Measurements from ENCODE around the gene GLE1. TPM values are rescaled to one million over a fixed set of nuclear protein-coding genes. Genes with fewer than 3 reads are reported as not detected.

The GLE1 gene
- total and polyA plus RNA-seq, 2 donors (not counting 3 experiments of a cell fraction or from before 2014, with no cell fraction given), result 13.0 to 22.6 TPM

DNA sequence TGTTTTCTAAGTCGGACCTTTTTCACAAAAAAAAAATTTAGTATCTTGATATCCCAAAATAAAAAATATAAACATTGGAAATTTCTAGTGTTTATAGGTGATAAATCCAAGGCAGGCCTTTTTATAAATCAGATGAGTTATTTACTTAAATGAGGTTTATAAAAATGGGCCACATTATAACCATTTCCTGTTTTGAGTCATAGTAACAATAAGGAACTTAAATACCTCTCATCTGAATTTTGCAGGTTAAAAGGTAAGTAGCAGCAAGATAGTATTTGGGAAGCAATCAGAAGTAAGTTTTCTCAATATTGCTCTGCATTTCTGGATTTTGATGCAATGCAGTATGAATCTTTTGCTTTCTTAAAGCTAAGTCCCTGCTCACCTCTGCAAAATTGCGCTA, 51.8 kb downstream of the GLE1 start:
- no peak for FAIRE-seq
- dilution Hi-C loops (cut with MboI; ENCODE audit: extremely low pct_ligation_motif_present, low sequenced_read_pairs), result no loop called here
- H3K36me3 ChIP-seq (ENCODE audit: control insufficient read depth in 2 of 2, extremely low read depth in 1 of 2, insufficient read depth in 2 of 2, low read length in 2 of 2), result no peaks in the 10 kb centered on the region

GRCh38 chr9:128556926-128557634, 52.6 kb downstream of the GLE1 start:
- Histone ChIP-seq H3K9ac (replicated peaks; ENCODE audit: extremely low read depth, insufficient read depth, low read length) (no peak overlapping the region), H2AFZ (ENCODE audit: low read depth, low read length) (no peak overlapping the region), H3K79me2 (ENCODE audit: control insufficient read depth, insufficient read depth, low read length) (peaks cover 80% of the 10 kb centered on the region), H4K20me1 (replicated peaks; ENCODE audit: control insufficient read depth, extremely low read depth, insufficient read depth, low read length) (peaks cover 3% of the 10 kb centered on the region), H3K27me3 (ENCODE audit: control insufficient read depth in 2 of 2, insufficient read depth in 2 of 2, low read length in 2 of 2) (no peaks in the 10 kb centered on the region), H3K4me2 (ENCODE audit: insufficient read depth, low read length) (peak overlapping the region; percentile 98), H3K4me1 (ENCODE audit: control insufficient read depth, extremely low read depth, insufficient read depth, low read length) (peaks cover 57% of the 10 kb centered on the region), H3K9me1 (replicated peaks; ENCODE audit: control insufficient read depth, extremely low read depth, insufficient read depth, low read length) (no peaks in the 10 kb centered on the region), H3K27ac (ENCODE audit: insufficient read depth, low read depth, low read length) (no peak overlapping the region), H3K36me3 (ENCODE audit: control insufficient read depth in 2 of 2, extremely low read depth in 1 of 2, insufficient read depth in 2 of 2, low read length in 2 of 2) (no peaks in the 10 kb centered on the region), H3K9me3 (replicated peaks; ENCODE audit: control insufficient read depth, insufficient read depth, low read length) (no peaks in the 10 kb centered on the region), H3K4me3 (replicated peaks in 1 of 3; ENCODE audit: insufficient read depth in 1 of 3, low read depth in 1 of 3, low read length in 3 of 3) (no peak overlapping the region)
- POLR2A ChIA-PET, result no interaction called here
- peak; percentile 18 for FAIRE-seq
- BruUV-seq (replicated peaks), result no TSS peak
- DNase-seq (ENCODE audit: low read depth, low spot score), result peak; percentile 38
- TF ChIP-seq, protein P1, sequence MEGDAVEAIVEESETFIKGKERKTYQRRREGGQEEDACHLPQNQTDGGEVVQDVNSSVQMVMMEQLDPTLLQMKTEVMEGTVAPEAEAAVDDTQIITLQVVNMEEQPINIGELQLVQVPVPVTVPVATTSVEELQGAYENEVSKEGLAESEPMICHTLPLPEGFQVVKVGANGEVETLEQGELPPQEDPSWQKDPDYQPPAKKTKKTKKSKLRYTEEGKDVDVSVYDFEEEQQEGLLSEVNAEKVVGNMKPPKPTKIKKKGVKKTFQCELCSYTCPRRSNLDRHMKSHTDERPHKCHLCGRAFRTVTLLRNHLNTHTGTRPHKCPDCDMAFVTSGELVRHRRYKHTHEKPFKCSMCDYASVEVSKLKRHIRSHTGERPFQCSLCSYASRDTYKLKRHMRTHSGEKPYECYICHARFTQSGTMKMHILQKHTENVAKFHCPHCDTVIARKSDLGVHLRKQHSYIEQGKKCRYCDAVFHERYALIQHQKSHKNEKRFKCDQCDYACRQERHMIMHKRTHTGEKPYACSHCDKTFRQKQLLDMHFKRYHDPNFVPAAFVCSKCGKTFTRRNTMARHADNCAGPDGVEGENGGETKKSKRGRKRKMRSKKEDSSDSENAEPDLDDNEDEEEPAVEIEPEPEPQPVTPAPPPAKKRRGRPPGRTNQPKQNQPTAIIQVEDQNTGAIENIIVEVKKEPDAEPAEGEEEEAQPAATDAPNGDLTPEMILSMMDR (IDR thresholded peaks at IDR 0.05; ENCODE audit: extremely low read depth in 1 of 2, insufficient read depth in 1 of 2, low read depth in 1 of 2, low read length in 2 of 2), result no peak
- TF ChIP-seq POLR2A (IDR thresholded peaks at IDR 0.05; ENCODE audit: low read depth, low read length), result no peak
- TF ChIP-seq, protein P2, sequence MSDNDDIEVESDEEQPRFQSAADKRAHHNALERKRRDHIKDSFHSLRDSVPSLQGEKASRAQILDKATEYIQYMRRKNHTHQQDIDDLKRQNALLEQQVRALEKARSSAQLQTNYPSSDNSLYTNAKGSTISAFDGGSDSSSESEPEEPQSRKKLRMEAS (IDR thresholded peaks at IDR 0.05; ENCODE audit: insufficient read depth, insufficient read length), result no peak
- no peak for TF ChIP-seq POLR2AphosphoS5 (IDR thresholded peaks at IDR 0.05; ENCODE audit: insufficient read depth, low read depth, low read length)
- no peak for TF ChIP-seq MYC (IDR thresholded peaks at IDR 0.05; ENCODE audit: low read depth, low read length)
- no peak for TF ChIP-seq JUN (IDR thresholded peaks at IDR 0.05; ENCODE audit: borderline replicate concordance, insufficient read depth, insufficient read length, low read depth)
- no peak for TF ChIP-seq EZH2 (IDR thresholded peaks at IDR 0.05; ENCODE audit: borderline replicate concordance, low read depth, low read length, severe bottlenecking)
- no peak for TF ChIP-seq FOS (IDR thresholded peaks at IDR 0.05; ENCODE audit: borderline replicate concordance, insufficient read depth, low read length)
- no peak for TF ChIP-seq GATA2 (IDR thresholded peaks at IDR 0.05; ENCODE audit: insufficient read depth, insufficient read length, low read depth, low read length)
- CTCF ChIA-PET, result interaction anchor here (1.0 to 2.1 kb wide), 2 partner anchors 118 kb away, joined by 3 to 6 read pairs; no protein-coding TSS in a partner anchor
- intact Hi-C loops (cut with micrococcal nuclease), result loop anchor here (10.0 kb wide), 1 partner anchor 262 kb away; no protein-coding TSS in a partner anchor
- dilution Hi-C loops (cut with MboI; ENCODE audit: extremely low pct_ligation_motif_present, low sequenced_read_pairs), result no loop called here

More for the DNA sequence above, 51.8 kb downstream of the GLE1 start:
- Histone ChIP-seq H3K27me3 (ENCODE audit: control insufficient read depth in 2 of 2, insufficient read depth in 2 of 2, low read length in 2 of 2) (no peaks in the 10 kb centered on the region), H3K27ac (ENCODE audit: insufficient read depth, low read depth, low read length) (no peak overlapping the region), H4K20me1 (replicated peaks; ENCODE audit: control insufficient read depth, extremely low read depth, insufficient read depth, low read length) (peaks cover 3% of the 10 kb centered on the region), H3K4me3 (replicated peaks in 1 of 3; ENCODE audit: insufficient read depth in 1 of 3, low read depth in 1 of 3, low read length in 3 of 3) (no peak overlapping the region), H3K4me1 (ENCODE audit: control insufficient read depth, extremely low read depth, insufficient read depth, low read length) (peaks cover 62% of the 10 kb centered on the region), H3K79me2 (ENCODE audit: control insufficient read depth, insufficient read depth, low read length) (peaks cover 74% of the 10 kb centered on the region), H3K9ac (replicated peaks; ENCODE audit: extremely low read depth, insufficient read depth, low read length) (no peak overlapping the region), H3K9me1 (replicated peaks; ENCODE audit: control insufficient read depth, extremely low read depth, insufficient read depth, low read length) (no peaks in the 10 kb centered on the region), H2AFZ (ENCODE audit: low read depth, low read length) (no peak overlapping the region), H3K4me2 (ENCODE audit: insufficient read depth, low read length) (peak overlapping the region; percentile 98), H3K9me3 (replicated peaks; ENCODE audit: control insufficient read depth, insufficient read depth, low read length) (no peaks in the 10 kb centered on the region)
- TF ChIP-seq EZH2 (IDR thresholded peaks at IDR 0.05; ENCODE audit: borderline replicate concordance, low read depth, low read length, severe bottlenecking) (no peak), JUN (IDR thresholded peaks at IDR 0.05; ENCODE audit: borderline replicate concordance, insufficient read depth, insufficient read length, low read depth) (peak; percentile 9), POLR2AphosphoS5 (IDR thresholded peaks at IDR 0.05; ENCODE audit: insufficient read depth, low read depth, low read length) (no peak)
- TF ChIP-seq, protein P2 (IDR thresholded peaks at IDR 0.05; ENCODE audit: insufficient read depth, insufficient read length), result no peak
- intact Hi-C loops (cut with micrococcal nuclease), result loop anchor here (10.0 kb wide), 1 partner anchor 261 kb away; no protein-coding TSS in a partner anchor
- no TSS peak for BruUV-seq (replicated peaks)
- POLR2A ChIA-PET, result no interaction called here
- CTCF ChIA-PET, result interaction anchor here (0.9 to 1.0 kb wide), 3 partner anchors 13 to 117 kb away, joined by 3 read pairs; no protein-coding TSS in a partner anchor
- peak; percentile 30 for DNase-seq (ENCODE audit: low read depth, low spot score)

All from endothelial cell of umbilical vein (primary cell).